Endothelial cell of umbilical vein (primary cell): ENCODE results near the gene KANSL1.
"Not testable (repeated sequence)": the region's sequence is repeated elsewhere in the genome, so short reads cannot be mapped to it uniquely, and the experiment has no call there.

Source experiments
- CTCF ChIP-seq, 2 donors: IDR thresholded peaks; 1 replicate in 1 of 2; 2 replicates in 1 of 2; pipeline ENCODE4 v1.5.1; 2011; ENCODE audit warnings: low read length in 2 of 2, mild to moderate bottlenecking in 2 of 2, moderate library complexity in 2 of 2, control low read depth in 1 of 2, inconsistent platforms in 1 of 2, low read depth in 1 of 2; ENCODE audit not compliant: insufficient read depth in 1 of 2; ENCODE audit errors: extremely low read depth in 1 of 2
- EZH2 ChIP-seq: IDR thresholded peaks from 2 replicates; pipeline ENCODE4 v1.6.1; 2012; ENCODE audit warnings: borderline replicate concordance, low read depth, mild to moderate bottlenecking, moderate library complexity, low read length, inconsistent platforms; ENCODE audit not compliant: severe bottlenecking
- FOS ChIP-seq: IDR thresholded peaks from 2 replicates; pipeline ENCODE4 v1.6.1; 2011; ENCODE audit warnings: mild to moderate bottlenecking, low read length, moderate library complexity, borderline replicate concordance; ENCODE audit not compliant: insufficient read depth
- JUN ChIP-seq: IDR thresholded peaks from 2 replicates; pipeline ENCODE4 v1.6.1; 2011; ENCODE audit warnings: borderline replicate concordance, low read depth; ENCODE audit not compliant: insufficient read length, insufficient read depth
- MAX ChIP-seq: IDR thresholded peaks from 2 replicates; pipeline ENCODE4 v1.6.1; 2011; ENCODE audit not compliant: insufficient read depth, insufficient read length
- MYC ChIP-seq: IDR thresholded peaks from one replicate; pipeline ENCODE4 v1.6.1; 2011; ENCODE audit warnings: mild to moderate bottlenecking, low read depth, low read length
- POLR2A ChIP-seq: IDR thresholded peaks from 2 replicates; pipeline ENCODE4 v1.6.1; 2012; ENCODE audit warnings: low read depth, mild to moderate bottlenecking, control low read depth, low read length
- POLR2AphosphoS5 ChIP-seq: IDR thresholded peaks from 2 replicates; pipeline ENCODE4 v1.6.1; 2012; ENCODE audit warnings: low read depth, mild to moderate bottlenecking, control low read depth, low read length, moderate library complexity; ENCODE audit not compliant: insufficient read depth

GRCh38 chr17:46225274-46225794, 32.1 kb upstream of the KANSL1 start:
- not testable (repeated sequence) for TF ChIP-seq POLR2A; CTCF (IDR thresholded peaks at IDR 0.05; ENCODE audit: extremely low read depth in 1 of 2, insufficient read depth in 1 of 2, low read depth in 1 of 2, low read length in 2 of 2); POLR2AphosphoS5; EZH2; MAX; JUN; FOS; MYC
